ENCODE measurements around the gene PLD2.

- TF ChIP-seq, protein P1, sequence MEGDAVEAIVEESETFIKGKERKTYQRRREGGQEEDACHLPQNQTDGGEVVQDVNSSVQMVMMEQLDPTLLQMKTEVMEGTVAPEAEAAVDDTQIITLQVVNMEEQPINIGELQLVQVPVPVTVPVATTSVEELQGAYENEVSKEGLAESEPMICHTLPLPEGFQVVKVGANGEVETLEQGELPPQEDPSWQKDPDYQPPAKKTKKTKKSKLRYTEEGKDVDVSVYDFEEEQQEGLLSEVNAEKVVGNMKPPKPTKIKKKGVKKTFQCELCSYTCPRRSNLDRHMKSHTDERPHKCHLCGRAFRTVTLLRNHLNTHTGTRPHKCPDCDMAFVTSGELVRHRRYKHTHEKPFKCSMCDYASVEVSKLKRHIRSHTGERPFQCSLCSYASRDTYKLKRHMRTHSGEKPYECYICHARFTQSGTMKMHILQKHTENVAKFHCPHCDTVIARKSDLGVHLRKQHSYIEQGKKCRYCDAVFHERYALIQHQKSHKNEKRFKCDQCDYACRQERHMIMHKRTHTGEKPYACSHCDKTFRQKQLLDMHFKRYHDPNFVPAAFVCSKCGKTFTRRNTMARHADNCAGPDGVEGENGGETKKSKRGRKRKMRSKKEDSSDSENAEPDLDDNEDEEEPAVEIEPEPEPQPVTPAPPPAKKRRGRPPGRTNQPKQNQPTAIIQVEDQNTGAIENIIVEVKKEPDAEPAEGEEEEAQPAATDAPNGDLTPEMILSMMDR (IDR thresholded peaks at IDR 0.05), result no peak
- no peak for TF ChIP-seq EP300 (IDR thresholded peaks at IDR 0.05; ENCODE audit: low read depth)
Measured at GRCh38 chr17:4833941-4834680, 27.2 kb downstream of the PLD2 start.
